22Rv1 (cell line): ENCODE measurements around the gene LIPA.

Experiments
- CTCF ChIP-seq: fragments of 450-650 bp; IDR thresholded peaks from 2 replicates; pipeline ENCODE4 v1.5.1; 2017; ENCODE audit warnings: mild to moderate bottlenecking
- ZFX ChIP-seq: fragments of 450-650 bp; IDR thresholded peaks from 2 replicates; pipeline ENCODE4 v1.6.1; 2017; ENCODE audit warnings: antibody characterized with exemption, borderline replicate concordance

- TF ChIP-seq CTCF (peak; percentile 75), ZFX (no peak)
Measured at GRCh38 chr10:89217057-89217990, 34.3 kb downstream of the LIPA start.
